Gastrocnemius medialis (tissue), 4 donors: ENCODE results near the gene SPRR2F.
"Not testable (repeated sequence)": the region's sequence is repeated elsewhere in the genome, so short reads cannot be mapped to it uniquely, and the experiment has no call there.

Source experiments
- CTCF ChIP-seq, 5 experiments: fragments of 450-650 bp in 3 of 5; fragments of 200-600 bp in 2 of 5; sonication (generic) in 2 of 5; IDR thresholded peaks in 4 of 5; conservative IDR thresholded peaks in 1 of 5; 1 replicate in 4 of 5; 2 replicates in 1 of 5; pipeline ENCODE4 v1.5.1; 2016 to 2019; ENCODE audit warnings: antibody characterized with exemption in 5 of 5, mild to moderate bottlenecking in 3 of 5, moderate library complexity in 3 of 5
- POLR2A ChIP-seq, 2 donors: fragments of 450-650 bp; IDR thresholded peaks; one replicate each; pipeline ENCODE4 v1.6.1; 2017; ENCODE audit warnings: antibody characterized with exemption in 2 of 2, mild to moderate bottlenecking in 2 of 2, moderate library complexity in 2 of 2

GRCh38 chr1:153115264-153115663 lies 1.9 kb upstream of the SPRR2F start:
- not testable (repeated sequence) for TF ChIP-seq CTCF (IDR thresholded peaks at IDR 0.05 in 4 of 5, conservative IDR thresholded peaks at IDR 0.05 in 1 of 5); POLR2A (IDR thresholded peaks at IDR 0.05)
